ENCODE data around the gene MYEF2.

MYEF2 gene

DNA sequence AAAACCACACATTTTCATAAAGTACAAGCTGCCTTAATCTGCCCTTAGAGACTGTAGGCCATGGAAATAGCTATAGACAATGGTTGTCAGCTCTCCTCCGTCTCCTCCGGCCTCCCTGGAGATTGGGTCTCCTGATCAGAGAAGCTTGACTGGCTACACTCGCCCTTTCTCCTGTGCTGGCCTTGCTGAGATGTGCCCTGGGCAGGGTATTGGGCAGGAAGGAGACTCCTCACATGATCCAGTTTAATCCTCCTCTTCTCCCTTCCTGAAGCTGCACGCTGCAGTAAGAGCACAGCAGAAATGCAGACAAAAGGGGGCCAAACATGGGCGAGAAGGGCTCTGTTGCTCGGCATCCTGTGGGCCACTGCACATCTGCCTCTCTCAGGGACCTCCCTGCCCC, 57.4 kb downstream of the MYEF2 start, which contains the start of gene SLC24A5:
Gene SLC24A5, plus strand, starts transcription at position 246 of the 400 bp plus-strand sequence. Its CDS starts 55 bp downstream, at position 301.
- H3K36me3 ChIP-seq (ENCODE audit: low read length) = no peaks in the 10 kb centered on the region
- H3K4me3 ChIP-seq (ENCODE audit: insufficient read depth, low read length, poor library complexity, severe bottlenecking) = no peak within 1 kb of the TSS
- no peak within 1 kb of the TSS for H2AFZ ChIP-seq (ENCODE audit: low read depth, low read length, severe bottlenecking)
- no peaks in the 10 kb centered on the region for H3K9me3 ChIP-seq (ENCODE audit: insufficient read depth, low read length)
- no peaks in the 10 kb centered on the region for H3F3A ChIP-seq (ENCODE audit: insufficient read depth)
- no peaks in the 10 kb centered on the region for H3K79me2 ChIP-seq (ENCODE audit: insufficient read depth, low read length)
- H3K27ac ChIP-seq (ENCODE audit: low read depth, low read length) = no peak within 1 kb of the TSS
- TF ChIP-seq EZH2phosphoT487 (conservative IDR thresholded peaks at IDR 0.05; ENCODE audit: low read length) = no peak
- TF ChIP-seq, protein P1, sequence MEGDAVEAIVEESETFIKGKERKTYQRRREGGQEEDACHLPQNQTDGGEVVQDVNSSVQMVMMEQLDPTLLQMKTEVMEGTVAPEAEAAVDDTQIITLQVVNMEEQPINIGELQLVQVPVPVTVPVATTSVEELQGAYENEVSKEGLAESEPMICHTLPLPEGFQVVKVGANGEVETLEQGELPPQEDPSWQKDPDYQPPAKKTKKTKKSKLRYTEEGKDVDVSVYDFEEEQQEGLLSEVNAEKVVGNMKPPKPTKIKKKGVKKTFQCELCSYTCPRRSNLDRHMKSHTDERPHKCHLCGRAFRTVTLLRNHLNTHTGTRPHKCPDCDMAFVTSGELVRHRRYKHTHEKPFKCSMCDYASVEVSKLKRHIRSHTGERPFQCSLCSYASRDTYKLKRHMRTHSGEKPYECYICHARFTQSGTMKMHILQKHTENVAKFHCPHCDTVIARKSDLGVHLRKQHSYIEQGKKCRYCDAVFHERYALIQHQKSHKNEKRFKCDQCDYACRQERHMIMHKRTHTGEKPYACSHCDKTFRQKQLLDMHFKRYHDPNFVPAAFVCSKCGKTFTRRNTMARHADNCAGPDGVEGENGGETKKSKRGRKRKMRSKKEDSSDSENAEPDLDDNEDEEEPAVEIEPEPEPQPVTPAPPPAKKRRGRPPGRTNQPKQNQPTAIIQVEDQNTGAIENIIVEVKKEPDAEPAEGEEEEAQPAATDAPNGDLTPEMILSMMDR (IDR thresholded peaks at IDR 0.05; ENCODE audit: insufficient read depth, low read length, poor library complexity, severe bottlenecking) = no peak
- no peaks in the 10 kb centered on the region for H3K27me3 ChIP-seq (ENCODE audit: low read length)
- no peaks in the 10 kb centered on the region for H4K20me1 ChIP-seq (ENCODE audit: low read depth, low read length)
- no peak within 1 kb of the TSS for H3K9ac ChIP-seq (ENCODE audit: low read length)
- 0 out of 2 replicates have a peak, but pooled peaks cover 3% of the 10 kb centered on the region for H3K9me2 ChIP-seq (replicated peaks; ENCODE audit: insufficient read depth, low read length)
- H3K4me2 ChIP-seq (ENCODE audit: low read depth, low read length, poor library complexity, severe bottlenecking) = no peak within 1 kb of the TSS

DNA sequence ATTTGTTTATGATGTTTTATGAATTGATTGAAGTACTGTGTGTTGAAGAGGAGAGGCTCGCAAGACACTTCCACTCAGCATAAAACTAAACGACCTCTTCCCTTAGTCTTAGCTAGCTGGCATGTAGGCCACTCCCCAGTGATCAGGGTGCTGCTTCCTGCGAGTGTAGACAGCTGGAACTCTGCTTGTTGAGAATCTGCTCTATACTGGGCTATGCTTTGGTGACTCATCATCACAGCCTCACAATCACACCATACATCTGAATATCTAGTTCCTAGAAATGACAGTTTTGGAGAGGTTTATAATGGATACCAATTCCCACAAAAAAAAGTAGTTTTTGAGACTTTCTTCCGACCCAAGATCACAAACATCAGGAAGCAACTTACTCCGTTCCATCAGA, 58.8 kb downstream of the MYEF2 start:
- no peaks in the 10 kb centered on the region for H3K79me2 ChIP-seq (ENCODE audit: insufficient read depth, low read length)
- no peak overlapping the region for H3K4me3 ChIP-seq (ENCODE audit: insufficient read depth, low read length, poor library complexity, severe bottlenecking)
- H3K27ac ChIP-seq (ENCODE audit: low read depth, low read length) = no peak overlapping the region
- no peak overlapping the region for H3K9ac ChIP-seq (ENCODE audit: low read length)
- no peak overlapping the region for H3K4me2 ChIP-seq (ENCODE audit: low read depth, low read length, poor library complexity, severe bottlenecking)
- no peaks in the 10 kb centered on the region for H3K36me3 ChIP-seq (ENCODE audit: low read length)
- H3F3A ChIP-seq (ENCODE audit: insufficient read depth) = no peaks in the 10 kb centered on the region
- no peaks in the 10 kb centered on the region for H3K9me2 ChIP-seq (replicated peaks; ENCODE audit: insufficient read depth, low read length)
- no peaks in the 10 kb centered on the region for H4K20me1 ChIP-seq (ENCODE audit: low read depth, low read length)
- no peak overlapping the region for H2AFZ ChIP-seq (ENCODE audit: low read depth, low read length, severe bottlenecking)
- H3K9me3 ChIP-seq (ENCODE audit: insufficient read depth, low read length) = no peaks in the 10 kb centered on the region
- TF ChIP-seq, protein P1 (IDR thresholded peaks at IDR 0.05; ENCODE audit: insufficient read depth, low read length, poor library complexity, severe bottlenecking) = no peak
- no peak for TF ChIP-seq EZH2phosphoT487 (conservative IDR thresholded peaks at IDR 0.05; ENCODE audit: low read length)
- no peaks in the 10 kb centered on the region for H3K27me3 ChIP-seq (ENCODE audit: low read length)

DNA sequence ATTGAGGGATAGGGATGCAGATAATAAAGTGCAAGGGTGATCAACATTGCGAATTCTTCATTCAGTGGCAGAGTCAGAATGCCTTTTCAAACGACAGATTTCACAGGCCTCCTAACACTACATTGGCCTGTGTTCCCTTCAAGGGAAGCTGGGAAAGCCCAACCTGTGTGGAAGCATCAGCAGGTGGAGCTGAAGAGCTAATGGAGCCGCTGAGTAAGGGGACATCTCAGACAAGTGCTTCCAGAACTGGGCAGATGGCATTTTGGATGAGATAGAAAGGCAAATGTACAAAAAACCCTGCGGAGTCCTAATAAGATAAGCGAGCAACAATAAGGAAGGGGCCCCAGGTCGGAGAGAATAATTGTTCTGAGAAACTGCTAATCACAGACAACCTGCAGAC, 65.9 kb downstream of the MYEF2 start:
- Histone ChIP-seq H2AFZ (ENCODE audit: low read depth, low read length, severe bottlenecking) (no peak overlapping the region), H3K9ac (ENCODE audit: low read length) (no peak overlapping the region)

More for the DNA sequence above, 65.9 kb downstream of the MYEF2 start:
- H4K20me1 ChIP-seq (ENCODE audit: low read depth, low read length) = no peaks in the 10 kb centered on the region
- TF ChIP-seq EZH2phosphoT487 (conservative IDR thresholded peaks at IDR 0.05; ENCODE audit: low read length) = no peak
- TF ChIP-seq, protein P1 (IDR thresholded peaks at IDR 0.05; ENCODE audit: insufficient read depth, low read length, poor library complexity, severe bottlenecking) = no peak
- no peak overlapping the region for H3K4me2 ChIP-seq (ENCODE audit: low read depth, low read length, poor library complexity, severe bottlenecking)
- no peaks in the 10 kb centered on the region for H3K9me2 ChIP-seq (replicated peaks; ENCODE audit: insufficient read depth, low read length)
- H3K27me3 ChIP-seq (ENCODE audit: low read length) = no peaks in the 10 kb centered on the region
- H3K9me3 ChIP-seq (ENCODE audit: insufficient read depth, low read length) = no peaks in the 10 kb centered on the region
- no peak overlapping the region for H3K4me3 ChIP-seq (ENCODE audit: insufficient read depth, low read length, poor library complexity, severe bottlenecking)
- no peaks in the 10 kb centered on the region for H3F3A ChIP-seq (ENCODE audit: insufficient read depth)
- H3K36me3 ChIP-seq (ENCODE audit: low read length) = no peaks in the 10 kb centered on the region
- H3K27ac ChIP-seq (ENCODE audit: low read depth, low read length) = no peak overlapping the region
- H3K79me2 ChIP-seq (ENCODE audit: insufficient read depth, low read length) = no peaks in the 10 kb centered on the region
